ENCODE measurements around the gene BTNL3. TPM values are rescaled to one million over a fixed set of nuclear protein-coding genes. Genes with fewer than 3 reads are reported as not detected.

BTNL3 gene
- total RNA-seq, 1 experiment from 2014 or later = not detected

DNA sequence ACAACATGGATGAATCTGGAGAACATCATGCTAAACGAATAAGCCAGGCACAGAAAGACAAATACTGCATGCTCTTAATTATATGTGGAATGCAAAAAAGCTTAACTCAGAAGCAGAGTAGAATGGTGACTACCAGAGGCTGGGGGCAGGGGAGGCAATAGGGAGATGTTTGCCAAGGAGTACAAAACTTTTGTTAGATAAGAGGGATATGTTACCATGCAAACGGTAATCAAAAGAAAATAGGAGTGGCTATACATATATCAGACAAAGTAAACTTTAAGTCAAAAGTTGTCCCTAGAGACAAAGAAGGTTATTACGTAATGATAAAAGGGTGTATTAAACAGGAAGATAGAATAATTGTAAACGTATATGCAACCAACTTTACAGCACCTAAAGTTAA lies 17.8 kb upstream of the BTNL3 start:
- Histone ChIP-seq H3K27me3 (ENCODE audit: insufficient read depth, low read depth) (no peaks in the 10 kb centered on the region), H3K4me2 (no peak overlapping the region), H3K79me2 (ENCODE audit: low read depth) (no peaks in the 10 kb centered on the region), H3K36me3 (ENCODE audit: low read depth) (no peaks in the 10 kb centered on the region), H4K20me1 (ENCODE audit: insufficient read depth) (no peaks in the 10 kb centered on the region), H3K4me3 (no peak overlapping the region), H3K4me1 (replicated peaks; ENCODE audit: insufficient read depth) (no peaks in the 10 kb centered on the region), H3K27ac (no peak overlapping the region), H3K9me3 (ENCODE audit: insufficient read depth, low read depth) (no peaks in the 10 kb centered on the region), H3F3A (ENCODE audit: insufficient read depth, low read depth) (no peaks in the 10 kb centered on the region), H2AFZ (no peak overlapping the region), H3K9me2 (ENCODE audit: insufficient read depth) (no peaks in the 10 kb centered on the region)
- ChIA-PET POLR2A (ENCODE audit: unreplicated experiment) (no interaction called here), CTCF (no interaction called here)
- TF ChIP-seq, protein P1, sequence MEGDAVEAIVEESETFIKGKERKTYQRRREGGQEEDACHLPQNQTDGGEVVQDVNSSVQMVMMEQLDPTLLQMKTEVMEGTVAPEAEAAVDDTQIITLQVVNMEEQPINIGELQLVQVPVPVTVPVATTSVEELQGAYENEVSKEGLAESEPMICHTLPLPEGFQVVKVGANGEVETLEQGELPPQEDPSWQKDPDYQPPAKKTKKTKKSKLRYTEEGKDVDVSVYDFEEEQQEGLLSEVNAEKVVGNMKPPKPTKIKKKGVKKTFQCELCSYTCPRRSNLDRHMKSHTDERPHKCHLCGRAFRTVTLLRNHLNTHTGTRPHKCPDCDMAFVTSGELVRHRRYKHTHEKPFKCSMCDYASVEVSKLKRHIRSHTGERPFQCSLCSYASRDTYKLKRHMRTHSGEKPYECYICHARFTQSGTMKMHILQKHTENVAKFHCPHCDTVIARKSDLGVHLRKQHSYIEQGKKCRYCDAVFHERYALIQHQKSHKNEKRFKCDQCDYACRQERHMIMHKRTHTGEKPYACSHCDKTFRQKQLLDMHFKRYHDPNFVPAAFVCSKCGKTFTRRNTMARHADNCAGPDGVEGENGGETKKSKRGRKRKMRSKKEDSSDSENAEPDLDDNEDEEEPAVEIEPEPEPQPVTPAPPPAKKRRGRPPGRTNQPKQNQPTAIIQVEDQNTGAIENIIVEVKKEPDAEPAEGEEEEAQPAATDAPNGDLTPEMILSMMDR (conservative IDR thresholded peaks at IDR 0.05) = no peak
- TF ChIP-seq EZH2 (IDR thresholded peaks at IDR 0.05; ENCODE audit: low read depth) = no peak
- DNase-seq = no peak
- no TSS peak for BruUV-seq (replicated peaks)
- intact Hi-C loops (cut with micrococcal nuclease; ENCODE audit: unreplicated experiment) = no loop called here

DNA sequence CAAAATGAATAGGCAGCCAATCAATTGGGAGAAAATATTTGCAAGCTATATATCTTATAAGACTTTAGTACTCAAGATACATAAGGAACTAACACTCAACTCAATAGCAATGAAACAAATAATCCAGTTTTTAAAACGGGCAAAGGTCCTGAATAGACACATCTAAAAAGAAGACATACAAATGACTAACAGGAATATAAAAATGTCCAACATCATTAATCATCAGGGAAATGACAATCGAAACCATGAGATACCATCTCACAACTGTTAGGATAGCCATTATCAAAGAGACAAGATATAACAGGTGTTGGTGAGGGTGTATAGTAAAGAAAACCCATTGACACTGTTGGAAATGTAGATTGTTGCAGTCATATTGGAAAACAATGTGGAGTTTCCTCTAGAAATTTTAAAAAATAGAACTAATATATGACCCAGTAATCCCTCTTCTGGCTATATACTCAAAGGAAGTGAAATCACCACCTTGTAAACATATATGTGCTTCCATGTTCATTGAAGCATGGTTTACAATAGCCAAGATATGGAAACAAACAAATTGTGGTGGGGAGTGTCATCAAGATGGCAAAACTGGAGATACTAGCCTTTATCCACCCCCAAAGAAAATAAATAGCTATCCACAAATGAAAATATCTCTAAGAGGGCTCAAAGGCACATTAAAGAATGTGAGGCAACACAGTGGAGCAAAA lies 13.9 kb upstream of the BTNL3 start:
- Histone ChIP-seq H3K79me2 (ENCODE audit: low read depth) (no peaks in the 10 kb centered on the region), H3K36me3 (ENCODE audit: low read depth) (no peaks in the 10 kb centered on the region), H3K4me1 (replicated peaks; ENCODE audit: insufficient read depth) (no peaks in the 10 kb centered on the region), H3K4me3 (no peak overlapping the region), H4K20me1 (ENCODE audit: insufficient read depth) (no peaks in the 10 kb centered on the region), H3K27me3 (ENCODE audit: insufficient read depth, low read depth) (no peaks in the 10 kb centered on the region), H3F3A (ENCODE audit: insufficient read depth, low read depth) (no peaks in the 10 kb centered on the region), H2AFZ (no peak overlapping the region), H3K4me2 (no peak overlapping the region), H3K9me3 (ENCODE audit: insufficient read depth, low read depth) (no peaks in the 10 kb centered on the region), H3K9me2 (ENCODE audit: insufficient read depth) (no peaks in the 10 kb centered on the region), H3K27ac (no peak overlapping the region)
- intact Hi-C loops (cut with micrococcal nuclease; ENCODE audit: unreplicated experiment) = no loop called here
- ChIA-PET CTCF (no interaction called here), POLR2A (ENCODE audit: unreplicated experiment) (no interaction called here)
- no TSS peak for BruUV-seq (replicated peaks)
- TF ChIP-seq, protein P1 (conservative IDR thresholded peaks at IDR 0.05) = no peak
- no peak for TF ChIP-seq EZH2 (IDR thresholded peaks at IDR 0.05; ENCODE audit: low read depth)
- DNase-seq = no peak

DNA sequence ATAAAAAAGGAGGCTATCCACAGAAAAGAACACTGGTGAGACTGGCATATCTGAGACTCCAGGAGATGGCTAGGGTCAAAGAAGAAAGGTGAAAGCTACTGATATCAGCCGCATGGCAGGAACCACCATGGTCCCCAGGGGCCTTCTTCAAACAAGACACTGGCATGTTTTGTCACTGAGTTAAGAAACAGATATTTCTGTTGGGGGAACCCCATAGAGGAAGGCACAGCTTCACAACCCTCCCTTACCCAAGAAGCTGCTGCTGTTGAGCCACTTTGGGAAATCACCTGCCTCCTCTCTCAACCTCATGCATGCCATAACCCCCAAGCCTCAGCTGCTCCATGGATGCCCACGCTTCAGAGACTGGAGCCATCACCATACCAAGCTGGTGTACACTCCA lies 13.3 kb upstream of the BTNL3 start:
- Histone ChIP-seq H3K79me2 (ENCODE audit: low read depth) (no peaks in the 10 kb centered on the region), H3K4me2 (no peak overlapping the region), H3F3A (ENCODE audit: insufficient read depth, low read depth) (no peaks in the 10 kb centered on the region), H3K4me1 (replicated peaks; ENCODE audit: insufficient read depth) (no peaks in the 10 kb centered on the region), H3K9me2 (ENCODE audit: insufficient read depth) (no peaks in the 10 kb centered on the region), H3K36me3 (ENCODE audit: low read depth) (no peaks in the 10 kb centered on the region), H3K4me3 (no peak overlapping the region), H2AFZ (no peak overlapping the region), H4K20me1 (ENCODE audit: insufficient read depth) (no peaks in the 10 kb centered on the region), H3K27ac (no peak overlapping the region), H3K9me3 (ENCODE audit: insufficient read depth, low read depth) (no peaks in the 10 kb centered on the region), H3K27me3 (ENCODE audit: insufficient read depth, low read depth) (no peaks in the 10 kb centered on the region)
- ChIA-PET CTCF (no interaction called here), POLR2A (ENCODE audit: unreplicated experiment) (no interaction called here)
- BruUV-seq (replicated peaks) = no TSS peak
- no peak for TF ChIP-seq EZH2 (IDR thresholded peaks at IDR 0.05; ENCODE audit: low read depth)
- TF ChIP-seq, protein P1 (conservative IDR thresholded peaks at IDR 0.05) = no peak
- no peak for DNase-seq
- intact Hi-C loops (cut with micrococcal nuclease; ENCODE audit: unreplicated experiment) = no loop called here
